ENCODE data around the gene GPR65. TPM values are rescaled to one million over a fixed set of nuclear protein-coding genes. Genes with fewer than 3 reads are reported as not detected.
"Not testable (repeated sequence)": the region's sequence is repeated elsewhere in the genome, so short reads cannot be mapped to it uniquely, and the experiment has no call there.

The GPR65 gene
- total RNA-seq, 1 experiment from 2014 or later: not detected

DNA sequence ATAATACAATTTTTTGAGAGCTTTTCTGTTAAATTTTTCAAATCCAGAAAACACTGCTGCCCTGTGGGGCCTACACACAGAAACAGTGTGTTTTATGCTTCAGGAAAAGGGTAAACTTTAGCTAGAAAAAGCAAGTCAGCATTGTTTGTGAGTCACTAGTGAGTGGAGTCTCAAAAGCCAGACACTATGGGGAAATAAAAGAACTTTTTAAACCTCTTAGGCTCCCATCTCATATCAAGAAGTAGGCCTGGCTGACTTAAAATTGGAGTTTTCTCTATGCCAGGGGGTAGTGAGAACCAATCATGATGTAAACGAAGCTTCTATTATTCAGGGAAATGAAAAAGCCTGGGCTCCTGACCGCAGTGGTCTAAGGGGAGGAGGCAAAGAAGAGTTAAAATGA is 12.6 kb downstream of the GPR65 start:
- Histone ChIP-seq H3K27me3 (replicated peaks; ENCODE audit: insufficient read depth, low read depth, low read length, poor library complexity) (peaks cover 8% of the 10 kb centered on the region), H3K4me3 (ENCODE audit: low read depth, low read length, poor library complexity, severe bottlenecking) (no peak overlapping the region), H3K27ac (ENCODE audit: low read depth, low read length, poor library complexity, severe bottlenecking) (no peak overlapping the region), H3K36me3 (ENCODE audit: insufficient read depth, low read length, poor library complexity, severe bottlenecking) (no peaks in the 10 kb centered on the region), H3K4me1 (ENCODE audit: insufficient read depth, low read length, poor library complexity, severe bottlenecking) (no peaks in the 10 kb centered on the region), H3K9me3 (ENCODE audit: low read depth, low read length, poor library complexity, severe bottlenecking) (no peaks in the 10 kb centered on the region)
- intact Hi-C loops (cut with micrococcal nuclease; ENCODE audit: unreplicated experiment): loop anchor here (10.0 kb wide), 1 partner anchor 357 kb away; no protein-coding TSS in a partner anchor
- TF ChIP-seq, protein P1, sequence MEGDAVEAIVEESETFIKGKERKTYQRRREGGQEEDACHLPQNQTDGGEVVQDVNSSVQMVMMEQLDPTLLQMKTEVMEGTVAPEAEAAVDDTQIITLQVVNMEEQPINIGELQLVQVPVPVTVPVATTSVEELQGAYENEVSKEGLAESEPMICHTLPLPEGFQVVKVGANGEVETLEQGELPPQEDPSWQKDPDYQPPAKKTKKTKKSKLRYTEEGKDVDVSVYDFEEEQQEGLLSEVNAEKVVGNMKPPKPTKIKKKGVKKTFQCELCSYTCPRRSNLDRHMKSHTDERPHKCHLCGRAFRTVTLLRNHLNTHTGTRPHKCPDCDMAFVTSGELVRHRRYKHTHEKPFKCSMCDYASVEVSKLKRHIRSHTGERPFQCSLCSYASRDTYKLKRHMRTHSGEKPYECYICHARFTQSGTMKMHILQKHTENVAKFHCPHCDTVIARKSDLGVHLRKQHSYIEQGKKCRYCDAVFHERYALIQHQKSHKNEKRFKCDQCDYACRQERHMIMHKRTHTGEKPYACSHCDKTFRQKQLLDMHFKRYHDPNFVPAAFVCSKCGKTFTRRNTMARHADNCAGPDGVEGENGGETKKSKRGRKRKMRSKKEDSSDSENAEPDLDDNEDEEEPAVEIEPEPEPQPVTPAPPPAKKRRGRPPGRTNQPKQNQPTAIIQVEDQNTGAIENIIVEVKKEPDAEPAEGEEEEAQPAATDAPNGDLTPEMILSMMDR (conservative IDR thresholded peaks at IDR 0.05; ENCODE audit: low read depth, low read length): no peak
- TF ChIP-seq EZH2 (IDR thresholded peaks at IDR 0.05; ENCODE audit: borderline replicate concordance, low read depth, low read length, poor library complexity, severe bottlenecking): no peak
- POLR2A ChIA-PET (ENCODE audit: low non-redundant PET): no interaction called here
- no peak for DNase-seq (ENCODE audit: low spot score)
- no TSS peak for BruUV-seq (replicated peaks)
- CTCF ChIA-PET: no interaction called here

DNA sequence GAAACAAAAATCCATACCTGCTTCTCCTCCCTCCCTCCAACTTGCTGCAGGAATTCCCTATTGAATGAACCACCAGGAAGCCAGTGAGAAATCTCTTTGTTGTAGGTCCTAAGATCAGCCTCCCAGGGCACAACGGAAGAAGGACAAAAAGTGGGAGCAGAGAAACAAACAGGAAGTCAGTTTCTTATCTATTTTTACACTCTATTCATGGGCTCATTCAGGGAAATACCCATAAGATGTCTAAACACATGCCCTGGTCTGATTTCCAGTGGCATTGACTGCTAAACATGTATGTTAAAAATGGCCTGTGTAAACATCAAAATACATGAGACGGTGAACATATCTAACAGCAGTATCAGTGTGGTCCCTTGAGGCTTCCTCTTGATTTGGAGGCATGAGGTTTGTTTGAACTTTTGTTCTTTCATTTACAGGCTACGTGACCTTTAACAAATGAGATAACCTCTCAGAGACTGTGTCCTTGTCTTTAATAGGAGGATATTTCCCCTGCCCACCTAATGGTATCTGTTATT is 18.8 kb downstream of the GPR65 start:
- no TSS peak for BruUV-seq (replicated peaks)
- Histone ChIP-seq H3K4me3 (ENCODE audit: low read depth, low read length, poor library complexity, severe bottlenecking) (no peak overlapping the region), H3K27ac (ENCODE audit: low read depth, low read length, poor library complexity, severe bottlenecking) (no peak overlapping the region), H3K27me3 (replicated peaks; ENCODE audit: insufficient read depth, low read depth, low read length, poor library complexity) (peaks cover 17% of the 10 kb centered on the region), H3K36me3 (ENCODE audit: insufficient read depth, low read length, poor library complexity, severe bottlenecking) (no peaks in the 10 kb centered on the region), H3K4me1 (ENCODE audit: insufficient read depth, low read length, poor library complexity, severe bottlenecking) (no peaks in the 10 kb centered on the region), H3K9me3 (ENCODE audit: low read depth, low read length, poor library complexity, severe bottlenecking) (no peaks in the 10 kb centered on the region)
- TF ChIP-seq, protein P1 (conservative IDR thresholded peaks at IDR 0.05; ENCODE audit: low read depth, low read length): no peak
- TF ChIP-seq EZH2 (IDR thresholded peaks at IDR 0.05; ENCODE audit: borderline replicate concordance, low read depth, low read length, poor library complexity, severe bottlenecking): no peak
- intact Hi-C loops (cut with micrococcal nuclease; ENCODE audit: unreplicated experiment): no loop called here
- DNase-seq (ENCODE audit: low spot score): no peak
- CTCF ChIA-PET: no interaction called here
- POLR2A ChIA-PET (ENCODE audit: low non-redundant PET): no interaction called here

DNA sequence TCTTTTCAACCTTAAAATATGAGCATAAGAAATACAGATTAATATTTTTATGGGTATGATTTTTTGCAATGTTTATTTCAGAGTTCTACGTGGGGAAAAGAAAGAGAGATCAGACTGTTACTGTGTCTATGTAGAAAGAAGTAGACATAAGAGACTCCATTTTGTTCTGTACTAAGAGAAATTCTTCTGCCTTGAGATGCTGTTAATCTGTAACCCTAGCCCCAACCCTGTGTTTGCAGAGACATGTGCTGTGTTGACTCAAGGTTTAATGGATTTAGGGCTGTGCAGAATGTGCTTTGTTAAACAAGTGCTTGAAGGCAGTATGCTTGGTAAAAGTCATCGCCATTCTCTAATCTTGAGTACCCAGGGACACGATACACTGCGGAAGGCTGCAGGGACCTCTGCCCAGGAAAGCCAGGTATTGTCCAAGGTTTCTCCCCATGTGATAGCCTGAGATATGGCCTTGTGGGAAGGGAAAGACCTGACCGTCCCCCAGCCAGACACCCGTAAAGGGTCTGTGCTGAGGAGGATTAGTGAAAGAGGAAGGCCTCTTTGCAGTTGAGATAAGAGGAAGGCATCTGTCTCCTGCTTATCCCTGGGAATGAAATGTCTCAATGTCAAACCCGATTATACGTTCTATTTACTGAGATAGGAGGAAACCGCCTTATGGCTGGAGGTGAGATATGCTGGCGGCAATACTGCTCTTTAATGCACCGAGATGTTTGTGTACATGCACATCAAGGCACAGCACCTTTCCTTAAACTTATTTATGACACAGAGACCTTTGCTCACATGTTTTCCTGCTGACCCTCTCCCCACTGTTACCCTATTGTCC is 19.5 kb downstream of the GPR65 start:
- POLR2A ChIA-PET (ENCODE audit: low non-redundant PET); H3K9me3 ChIP-seq (ENCODE audit: low read depth, low read length, poor library complexity, severe bottlenecking); intact Hi-C loops (cut with micrococcal nuclease; ENCODE audit: unreplicated experiment); H3K36me3 ChIP-seq (ENCODE audit: insufficient read depth, low read length, poor library complexity, severe bottlenecking); BruUV-seq (replicated peaks); DNase-seq (ENCODE audit: low spot score); H3K4me3 ChIP-seq (ENCODE audit: low read depth, low read length, poor library complexity, severe bottlenecking); CTCF ChIA-PET; H3K27ac ChIP-seq (ENCODE audit: low read depth, low read length, poor library complexity, severe bottlenecking); H3K4me1 ChIP-seq (ENCODE audit: insufficient read depth, low read length, poor library complexity, severe bottlenecking): not testable (repeated sequence)
- H3K27me3 ChIP-seq (replicated peaks; ENCODE audit: insufficient read depth, low read depth, low read length, poor library complexity): peaks cover 17% of the 10 kb centered on the region

Measured in A673 (cell line).